ENCODE results near the gene FOXM1. TPM values are rescaled to one million over a fixed set of nuclear protein-coding genes. Genes with fewer than 3 reads are reported as not detected.
"Not testable (repeated sequence)": the region's sequence is repeated elsewhere in the genome, so short reads cannot be mapped to it uniquely, and the experiment has no call there.

The FOXM1 gene
- total RNA-seq, 4 donors from 2014 or later: 5.9 to 28.7 (median 14.2) TPM

GRCh38 chr12:2876431-2877046 lies 435 bp downstream of the FOXM1 start:
- no peaks in the 10 kb centered on the region for H3K27me3 ChIP-seq
- TF ChIP-seq POLR2A (IDR thresholded peaks at IDR 0.05): no peak
- TF ChIP-seq CTCF (IDR thresholded peaks at IDR 0.05): no peak
- WGBS, 2 donors: 10 to 32% methylated on average over 3 to 9 of the region's 38 CpGs
- peaks cover 22 to 40% (median 25%) of the 10 kb centered on the region in 3 donors for H3K4me1 ChIP-seq
- peak overlapping the region; percentile 96 to 99 (median 98) for H3K27ac ChIP-seq
- no peak for DNase-seq
- intact Hi-C loops (cut with DNase I): no loop called here
- peak overlapping the region; percentile 75 to 97 (median 88) for H3K4me3 ChIP-seq
- H3K36me3 ChIP-seq: peaks cover 0 to 14% (median 0%) of the 10 kb centered on the region in 3 donors
- no peaks in the 10 kb centered on the region for H3K9me3 ChIP-seq

- DNase-seq; H3K4me3 ChIP-seq; H3K4me1 ChIP-seq; H3K27ac ChIP-seq; H3K9me3 ChIP-seq; intact Hi-C loops (cut with DNase I); H3K27me3 ChIP-seq: not testable (repeated sequence)
- 84 to 97% methylated on average over 8 to 9 of the region's 9 CpGs for WGBS, 2 donors
- H3K36me3 ChIP-seq: peaks cover 0 to 28% (median 0%) of the 10 kb centered on the region in 3 donors
These were observed 7.9 kb downstream of the FOXM1 start for GRCh38 chr12:2868986-2869632.

GRCh38 chr12:2864198-2864597 lies 12.8 kb downstream of the FOXM1 start:
- Histone ChIP-seq H3K9me3 (no peaks in the 10 kb centered on the region), H3K4me1 (no peaks in the 10 kb centered on the region), H3K27ac (no peak overlapping the region), H3K36me3 (peaks cover 0 to 45% (median 3%) of the 10 kb centered on the region in 3 donors), H3K4me3 (no peak overlapping the region), H3K27me3 (no peaks in the 10 kb centered on the region)
- 93 to 97% methylated on average over 3 to 4 of the region's 9 CpGs for WGBS, 2 donors
- TF ChIP-seq POLR2A (IDR thresholded peaks at IDR 0.05): no peak
- TF ChIP-seq CTCF (IDR thresholded peaks at IDR 0.05): no peak
- intact Hi-C loops (cut with DNase I): no loop called here
- DNase-seq: no peak

GRCh38 chr12:2863402-2863801 lies 13.6 kb downstream of the FOXM1 start:
- intact Hi-C loops (cut with DNase I): not testable (repeated sequence)
- H3K36me3 ChIP-seq: peaks cover 0 to 53% (median 7%) of the 10 kb centered on the region in 3 donors
- WGBS, 2 donors: 93 to 94% methylated on average over 7 of the region's 7 CpGs

GRCh38 chr12:2862876-2863275 lies 14.1 kb downstream of the FOXM1 start:
- TF ChIP-seq CTCF (IDR thresholded peaks at IDR 0.05) (no peak), POLR2A (IDR thresholded peaks at IDR 0.05) (no peak)
- no peaks in the 10 kb centered on the region for H3K9me3 ChIP-seq
- no peak overlapping the region for H3K4me3 ChIP-seq
- DNase-seq: no peak
- H3K27me3 ChIP-seq: no peaks in the 10 kb centered on the region
- no peaks in the 10 kb centered on the region for H3K4me1 ChIP-seq
- intact Hi-C loops (cut with DNase I): no loop called here
- peaks cover 0 to 58% (median 7%) of the 10 kb centered on the region in 3 donors for H3K36me3 ChIP-seq
- H3K27ac ChIP-seq: no peak overlapping the region
- WGBS, 2 donors: 93 to 96% methylated on average over 6 to 7 of the region's 7 CpGs

More at GRCh38 chr12:2863402-2863801, 13.6 kb downstream of the FOXM1 start:
- H3K4me3 ChIP-seq, H3K9me3 ChIP-seq, DNase-seq, H3K4me1 ChIP-seq, H3K27me3 ChIP-seq, H3K27ac ChIP-seq: not testable (repeated sequence)

GRCh38 chr12:2860170-2860569 lies 16.8 kb downstream of the FOXM1 start:
- intact Hi-C loops (cut with DNase I): no loop called here
- H3K4me3 ChIP-seq: no peak overlapping the region
- H3K27me3 ChIP-seq: no peaks in the 10 kb centered on the region
- H3K27ac ChIP-seq: no peak overlapping the region
- H3K9me3 ChIP-seq: no peaks in the 10 kb centered on the region
- H3K36me3 ChIP-seq: peaks cover 0 to 55% (median 7%) of the 10 kb centered on the region in 3 donors
- DNase-seq: no peak
- no peaks in the 10 kb centered on the region for H3K4me1 ChIP-seq
- TF ChIP-seq CTCF (IDR thresholded peaks at IDR 0.05): no peak
- TF ChIP-seq POLR2A (IDR thresholded peaks at IDR 0.05): no peak

Measured in esophagus squamous epithelium (tissue), 5 donors.